Type B pancreatic cell (in vitro differentiated cells): Measurements from ENCODE around the gene BRICD5. TPM values are rescaled to one million over a fixed set of nuclear protein-coding genes. Genes with fewer than 3 reads are reported as not detected.

ENCODE experiments used
- DNase-seq: peaks from one replicate; pipeline ENCODE4 v3.0.0; 2021; ENCODE audit warnings: mixed read lengths; ENCODE audit not compliant: unreplicated experiment; ENCODE audit errors: extremely low spot score
- H3K27ac Mint-ChIP-seq: 2 replicates; pipeline ENCODE4 v1.8.0; 2021; ENCODE audit warnings: mild to moderate bottlenecking, mixed read lengths
- H3K27me3 Mint-ChIP-seq: 2 replicates; pipeline ENCODE4 v1.8.0; 2021; ENCODE audit warnings: mixed read lengths
- H3K36me3 Mint-ChIP-seq: 2 replicates; pipeline ENCODE4 v1.8.0; 2021; ENCODE audit warnings: mixed read lengths
- H3K4me1 Mint-ChIP-seq: one replicate; pipeline ENCODE4 v1.8.0; 2021; ENCODE audit warnings: mixed read lengths; ENCODE audit not compliant: unreplicated experiment
- H3K4me3 Mint-ChIP-seq: 2 replicates; pipeline ENCODE4 v1.8.0; 2021; ENCODE audit warnings: mild to moderate bottlenecking, mixed read lengths
- H3K9me3 Mint-ChIP-seq: 2 replicates; pipeline ENCODE4 v1.8.0; 2021; ENCODE audit warnings: mixed read lengths
- CTCF ChIP-seq: fragments of 200-600 bp; sonication (generic); conservative IDR thresholded peaks from 2 replicates; pipeline ENCODE4 v1.5.0; 2021; ENCODE audit warnings: antibody characterized with exemption, mild to moderate bottlenecking
- total RNA-seq: library from RNA; stranded (reverse); gene quantifications from 2 replicates; pipeline ENCODE4 v1.2.1, GENCODE V29; 2021; ENCODE audit warnings: low replicate concordance

Gene BRICD5
- total RNA-seq, 1 donor from 2014 or later: 16.6 TPM

GRCh38 chr16:2235234-2235651 lies 24.6 kb upstream of the BRICD5 start:
- no peak for DNase-seq
- Mint-ChIP-seq H3K4me3 (peak overlapping the region; percentile 36), H3K27me3 (peaks cover 19% of the 10 kb centered on the region), H3K9me3 (no peaks in the 10 kb centered on the region), H3K27ac (no peak overlapping the region), H3K36me3 (peaks cover 3% of the 10 kb centered on the region), H3K4me1 (no peaks in the 10 kb centered on the region)
- no peak for TF ChIP-seq CTCF

GRCh38 chr16:2234813-2235170 lies 24.1 kb upstream of the BRICD5 start:
- Mint-ChIP-seq H3K27me3 (peaks cover 19% of the 10 kb centered on the region), H3K9me3 (no peaks in the 10 kb centered on the region), H3K27ac (no peak overlapping the region), H3K36me3 (peaks cover 1% of the 10 kb centered on the region), H3K4me3 (no peak overlapping the region), H3K4me1 (no peaks in the 10 kb centered on the region)
- TF ChIP-seq CTCF: no peak
- DNase-seq: no peak

GRCh38 chr16:2233872-2234812 lies 23.5 kb upstream of the BRICD5 start:
- Mint-ChIP-seq H3K4me3 (no peak overlapping the region), H3K4me1 (no peaks in the 10 kb centered on the region), H3K27me3 (peaks cover 16% of the 10 kb centered on the region), H3K36me3 (no peaks in the 10 kb centered on the region), H3K27ac (no peak overlapping the region), H3K9me3 (no peaks in the 10 kb centered on the region)
- TF ChIP-seq CTCF: no peak
- no peak for DNase-seq

- Mint-ChIP-seq H3K27me3 (peaks cover 16% of the 10 kb centered on the region), H3K27ac (no peak overlapping the region), H3K4me1 (no peaks in the 10 kb centered on the region), H3K9me3 (no peaks in the 10 kb centered on the region), H3K36me3 (no peaks in the 10 kb centered on the region), H3K4me3 (no peak overlapping the region)
- no peak for DNase-seq
- no peak for TF ChIP-seq CTCF
Observed at GRCh38 chr16:2233046-2233775, 22.5 kb upstream of the BRICD5 start.

- no peaks in the 10 kb centered on the region for H3K4me1 Mint-ChIP-seq
- H3K4me3 Mint-ChIP-seq: no peak overlapping the region
- peaks cover 12% of the 10 kb centered on the region for H3K27me3 Mint-ChIP-seq
- no peaks in the 10 kb centered on the region for H3K9me3 Mint-ChIP-seq
- no peaks in the 10 kb centered on the region for H3K36me3 Mint-ChIP-seq
- no peak for DNase-seq
- TF ChIP-seq CTCF: no peak
- H3K27ac Mint-ChIP-seq: no peak overlapping the region
Observed at GRCh38 chr16:2232094-2232990, 21.7 kb upstream of the BRICD5 start.
